COR-L47 (cell line): Measurements from ENCODE around the gene IL15RA.

ENCODE experiments used
- DNase-seq: peaks from one replicate; lab custom pipeline; 2025; lab: John Stamatoyannopoulos, UW

The IL15RA gene, protein sequence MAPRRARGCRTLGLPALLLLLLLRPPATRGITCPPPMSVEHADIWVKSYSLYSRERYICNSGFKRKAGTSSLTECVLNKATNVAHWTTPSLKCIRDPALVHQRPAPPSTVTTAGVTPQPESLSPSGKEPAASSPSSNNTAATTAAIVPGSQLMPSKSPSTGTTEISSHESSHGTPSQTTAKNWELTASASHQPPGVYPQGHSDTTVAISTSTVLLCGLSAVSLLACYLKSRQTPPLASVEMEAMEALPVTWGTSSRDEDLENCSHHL

GRCh38 chr10:5977471-5978229 is at the start of gene IL15RA:
IL15RA (minus strand) TSS chr10:5977543; CDS start chr10:5977492, 51 bp downstream.
- DNase-seq, result no peak

DNA sequence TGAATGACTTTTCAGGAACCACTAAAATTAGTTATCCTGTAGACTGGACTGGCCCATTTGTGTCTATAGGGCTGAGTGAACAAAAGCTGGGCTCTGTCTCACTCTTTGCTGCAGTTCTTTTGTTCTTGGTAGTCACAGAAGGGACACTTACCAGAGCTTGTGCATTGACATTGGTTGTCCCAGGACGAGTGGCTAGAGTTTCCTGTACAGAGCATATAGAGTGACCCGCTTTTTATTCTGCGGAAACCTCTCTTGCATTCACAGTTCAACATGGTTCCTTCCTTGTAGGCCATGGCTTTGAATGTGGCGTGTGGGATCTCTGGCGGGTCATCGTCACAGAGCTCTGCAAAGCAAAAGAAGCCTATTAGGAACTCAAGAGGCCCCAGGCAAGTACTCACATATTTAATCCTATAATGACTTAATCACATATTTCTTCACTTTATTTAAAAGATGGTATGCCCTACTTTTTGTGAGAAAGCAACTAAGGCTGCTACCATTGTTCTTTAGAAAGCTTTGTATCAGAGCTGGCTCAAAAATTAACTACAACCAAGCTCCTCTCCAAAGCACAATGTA is 48.4 kb upstream of the IL15RA start:
- DNase-seq, result no peak

GRCh38 chr10:6024334-6024682 is 47.0 kb upstream of the IL15RA start:
- DNase-seq, result no peak

- no peak for DNase-seq
Measured at GRCh38 chr10:6023661-6024333, 46.5 kb upstream of the IL15RA start.

- no peak for DNase-seq
Measured at GRCh38 chr10:6022660-6023059, 45.3 kb upstream of the IL15RA start.

DNA sequence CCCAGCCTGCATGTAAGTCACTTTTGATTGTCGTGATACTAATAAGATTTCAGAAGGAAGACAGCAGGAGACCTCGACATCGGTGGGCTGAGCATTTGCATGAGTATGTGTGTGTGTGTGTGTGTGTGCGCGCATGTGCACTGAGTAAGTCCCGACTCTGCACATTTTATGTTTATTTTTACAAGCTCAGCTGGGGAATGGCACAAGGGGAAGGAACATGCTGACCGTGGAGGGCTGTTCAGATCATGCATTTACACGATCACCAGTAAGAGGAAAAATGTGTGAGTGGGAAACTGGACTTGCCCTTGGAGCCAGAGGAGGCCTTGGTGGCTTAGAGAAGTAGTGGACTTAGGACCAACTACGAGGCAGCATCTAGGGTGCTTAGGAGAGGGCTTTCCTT is 43.5 kb upstream of the IL15RA start:
- no peak for DNase-seq

- DNase-seq, result no peak
Measured at GRCh38 chr10:6019796-6020195, 42.5 kb upstream of the IL15RA start.

DNA sequence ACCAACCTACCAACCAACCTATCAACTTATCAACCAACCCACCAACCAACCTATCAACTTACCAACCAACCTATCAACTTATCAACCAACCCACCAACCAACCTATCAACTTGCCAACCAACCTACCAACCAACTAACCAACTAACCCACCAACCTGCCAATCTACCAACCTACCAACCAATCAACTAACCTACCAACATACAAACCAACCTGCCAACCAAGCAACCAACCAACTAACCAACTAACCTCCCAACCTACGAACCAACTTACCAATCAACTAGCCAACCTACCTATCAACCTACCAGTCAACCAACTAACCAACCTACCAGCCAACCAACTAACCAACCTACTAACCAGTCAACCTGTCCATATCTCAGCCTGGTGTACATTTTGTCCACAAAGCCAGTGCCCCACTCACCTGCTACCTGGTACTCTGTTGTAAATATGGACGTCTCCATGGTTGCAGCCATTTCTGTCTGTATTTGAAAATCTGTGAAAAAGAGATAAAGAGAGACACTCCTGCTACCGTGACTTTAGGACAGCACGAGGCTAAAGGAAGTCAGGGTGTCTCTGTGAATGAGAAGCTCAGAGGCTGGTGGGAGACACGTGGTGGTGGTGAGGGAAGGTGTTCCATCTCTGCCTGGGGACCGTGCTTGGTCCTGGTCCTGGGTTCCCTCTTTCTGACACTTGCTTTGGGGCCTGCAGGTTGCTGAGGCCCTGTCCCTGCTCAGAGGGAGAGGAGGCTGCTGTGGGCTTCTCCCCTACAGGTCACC is 41.9 kb upstream of the IL15RA start:
- DNase-seq, result no peak

- DNase-seq, result no peak
Measured at GRCh38 chr10:6018422-6018821, 41.1 kb upstream of the IL15RA start.

- DNase-seq, result no peak
Measured at GRCh38 chr10:6017781-6018354, 40.5 kb upstream of the IL15RA start.

- DNase-seq, result no peak
Measured at GRCh38 chr10:6014241-6014761, 37.0 kb upstream of the IL15RA start.

DNA sequence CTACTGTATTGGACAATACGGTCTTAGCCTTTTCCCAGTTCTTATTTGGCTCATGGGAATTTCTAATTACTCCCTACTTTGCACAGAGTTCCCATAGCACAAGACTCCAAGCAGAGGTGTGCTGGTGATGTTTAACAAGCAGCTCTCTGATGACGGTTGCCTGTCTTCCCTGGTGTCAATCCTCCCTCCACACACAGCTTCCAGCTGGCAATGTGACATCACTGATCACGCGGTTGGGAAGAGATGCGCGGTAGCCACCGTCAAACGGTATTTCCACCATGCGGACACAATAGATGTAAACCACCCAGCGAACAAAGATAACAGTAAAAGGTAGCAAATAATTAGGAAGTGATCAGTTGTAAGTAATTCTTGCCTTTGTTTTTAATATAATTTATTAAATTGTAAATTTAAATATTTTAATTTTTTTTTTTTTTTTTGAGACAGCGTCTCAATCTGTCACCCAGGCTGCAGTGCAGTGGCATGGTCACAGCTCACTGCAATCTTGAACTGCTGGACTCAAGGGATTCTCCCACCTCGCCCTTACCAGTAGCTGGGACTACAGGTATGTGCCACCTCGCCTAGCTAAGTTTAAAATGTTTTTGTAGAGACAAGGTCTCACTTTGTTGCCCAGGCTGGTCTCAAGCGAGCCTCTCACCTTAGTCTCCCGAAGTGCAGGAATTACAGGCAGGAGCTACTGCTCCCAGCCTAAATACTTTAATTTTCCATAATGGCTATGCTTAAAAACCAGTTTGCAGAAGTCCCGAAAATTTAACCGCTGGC is 36.3 kb upstream of the IL15RA start:
- no peak for DNase-seq

DNA sequence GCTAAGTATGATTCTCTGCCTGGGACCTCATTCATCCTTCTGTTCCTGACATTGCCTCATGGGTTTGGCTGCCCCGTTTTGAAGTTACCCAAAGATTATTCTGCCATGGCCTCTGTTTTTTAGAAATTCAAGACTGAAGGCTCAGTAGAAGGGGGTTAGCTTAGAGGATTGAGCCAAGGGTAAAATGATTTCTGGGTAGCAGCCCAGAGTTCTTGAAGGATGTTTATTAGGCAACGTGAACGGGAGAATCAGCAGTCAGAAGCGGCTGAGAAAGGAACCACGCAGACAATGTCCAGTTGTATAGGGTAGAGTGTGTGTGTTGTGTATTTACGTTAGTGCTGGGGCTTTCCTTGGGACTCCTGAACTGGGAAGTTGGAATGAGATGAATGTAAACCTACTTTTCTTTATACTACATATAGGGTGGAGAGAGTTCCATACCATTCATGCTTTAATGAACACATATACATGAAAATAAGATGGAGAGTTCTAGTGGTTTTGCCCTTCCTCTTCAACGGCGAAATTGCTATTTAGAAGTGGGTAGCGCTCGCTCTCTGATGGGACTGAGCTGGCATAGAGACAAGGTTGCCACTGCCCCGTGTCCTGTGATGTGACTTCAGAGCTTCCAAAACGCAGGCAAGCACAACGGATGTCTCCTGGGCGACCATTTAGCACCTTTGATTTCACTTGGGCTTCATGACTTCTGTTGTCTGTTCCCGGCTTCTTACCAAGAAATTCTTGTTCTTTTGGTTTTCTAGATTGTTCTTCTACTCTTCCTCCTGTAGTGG is 35.0 kb upstream of the IL15RA start:
- no peak for DNase-seq

DNA sequence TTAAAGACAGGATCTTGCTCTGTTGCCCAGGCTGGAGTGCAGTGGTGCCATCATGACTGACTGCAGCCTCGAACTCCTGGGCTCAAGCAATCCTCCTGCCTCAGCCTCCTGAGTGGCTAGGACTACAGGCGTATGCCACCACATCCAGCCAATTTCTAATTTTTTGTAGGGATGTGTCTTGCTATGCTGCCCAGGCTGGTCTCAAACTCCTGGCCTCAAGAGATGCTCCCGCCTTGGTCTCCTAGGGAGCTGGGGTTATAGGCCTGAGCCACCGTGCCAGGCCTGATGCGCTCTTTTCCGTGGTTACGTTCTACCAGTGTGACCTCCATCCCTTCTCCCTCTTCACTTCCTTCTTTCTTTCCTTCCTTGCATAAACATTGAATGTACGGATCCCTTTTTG is 34.2 kb upstream of the IL15RA start:
- no peak for DNase-seq

- DNase-seq, result no peak
Measured at GRCh38 chr10:6010569-6010968, 33.2 kb upstream of the IL15RA start.

DNA sequence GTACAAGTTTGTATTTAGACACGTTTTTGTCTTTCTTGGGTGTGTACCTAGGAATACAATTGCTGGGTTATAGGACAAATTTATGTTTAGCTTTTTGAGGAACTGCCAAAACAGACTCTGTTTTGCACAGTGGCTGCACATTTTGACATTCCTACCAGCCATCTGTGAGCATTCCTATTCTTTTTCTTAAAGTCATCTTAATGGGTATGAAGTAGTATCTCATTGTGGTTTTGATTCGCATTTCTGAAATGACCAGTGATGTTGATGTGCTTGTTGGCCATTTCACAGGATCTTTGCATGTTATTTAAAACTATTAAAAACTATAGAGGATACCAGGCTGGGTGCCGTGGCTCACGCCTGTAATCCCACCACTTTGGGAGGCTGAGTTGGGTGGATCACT is 32.6 kb upstream of the IL15RA start:
- DNase-seq, result no peak

GRCh38 chr10:6009150-6009549 is 31.8 kb upstream of the IL15RA start:
- DNase-seq, result no peak

- DNase-seq, result no peak
Measured at GRCh38 chr10:6008497-6009142, 31.3 kb upstream of the IL15RA start.

- no peak for DNase-seq
Measured at GRCh38 chr10:6006991-6007390, 29.6 kb upstream of the IL15RA start.
